A204.1 (cell line): Measurements from ENCODE around the gene ZNF672.
"Not testable (repeated sequence)": the region's sequence is repeated elsewhere in the genome, so short reads cannot be mapped to it uniquely, and the experiment has no call there.

Experiments used
- FAIRE-seq: peaks from 2 replicates; lab custom pipeline; 2012; peaks lifted over from hg19 to GRCh38; lab: Jason Lieb, UNC

ZNF672 gene

GRCh38 chr1:248813546-248813945, 24.5 kb upstream of the ZNF672 start:
- FAIRE-seq = no peak

GRCh38 chr1:248814351-248814750, 23.7 kb upstream of the ZNF672 start:
- no peak for FAIRE-seq

GRCh38 chr1:248815407-248816034, 22.5 kb upstream of the ZNF672 start:
- FAIRE-seq = no peak

- FAIRE-seq = no peak
These were observed 21.8 kb upstream of the ZNF672 start for GRCh38 chr1:248816042-248816851.

GRCh38 chr1:248817065-248817464, 21.0 kb upstream of the ZNF672 start:
- no peak for FAIRE-seq

- FAIRE-seq = no peak
These were observed 19.3 kb upstream of the ZNF672 start for GRCh38 chr1:248818505-248819374.

GRCh38 chr1:248820041-248820585, 17.9 kb upstream of the ZNF672 start:
- FAIRE-seq = no peak

GRCh38 chr1:248821101-248821500, 16.9 kb upstream of the ZNF672 start:
- FAIRE-seq = no peak

- FAIRE-seq = no peak
These were observed 16.4 kb upstream of the ZNF672 start for GRCh38 chr1:248821641-248822040.

GRCh38 chr1:248822148-248823032, 15.6 kb upstream of the ZNF672 start:
- FAIRE-seq = no peak

GRCh38 chr1:248823517-248824001, 14.5 kb upstream of the ZNF672 start:
- no peak for FAIRE-seq

- no peak for FAIRE-seq
These were observed 13.7 kb upstream of the ZNF672 start for GRCh38 chr1:248824301-248824700.

- FAIRE-seq = no peak
These were observed 13.3 kb upstream of the ZNF672 start for GRCh38 chr1:248824701-248825100.

- FAIRE-seq = no peak
These were observed 12.9 kb upstream of the ZNF672 start for GRCh38 chr1:248825136-248825535.

GRCh38 chr1:248825573-248825908, 12.5 kb upstream of the ZNF672 start:
- no peak for FAIRE-seq

GRCh38 chr1:248825909-248826760, 11.9 kb upstream of the ZNF672 start, which contains the start of gene SH3BP5L:
Gene SH3BP5L, minus strand, starts transcription at chr1:248825915. Its CDS starts 980 bp downstream, at chr1:248824935.
- FAIRE-seq = no peak

- FAIRE-seq = no peak
These were observed 9.2 kb upstream of the ZNF672 start for GRCh38 chr1:248828845-248829244.

- FAIRE-seq = not testable (repeated sequence)
These were observed 7.4 kb upstream of the ZNF672 start for GRCh38 chr1:248830718-248831017.

GRCh38 chr1:248831842-248832241, 6.2 kb upstream of the ZNF672 start:
- FAIRE-seq = no peak

- no peak for FAIRE-seq
These were observed 3.6 kb upstream of the ZNF672 start for GRCh38 chr1:248834343-248834940.
